Right lobe of liver (tissue), 6 donors: ENCODE results near the gene GPR176. TPM values are rescaled to one million over a fixed set of nuclear protein-coding genes. Genes with fewer than 3 reads are reported as not detected.

Experiments used
- ATAC-seq, 4 donors: fragments of 200-7000 bp; cut with Tn5 transposase; one replicate each; pipeline ENCODE4 v1.9.1; 2020; ENCODE audit warnings: mild to moderate bottlenecking in 4 of 4, moderate library complexity in 4 of 4
- DNase-seq, 3 donors: peaks; one replicate each; pipeline ENCODE4 v3.0.0-alpha.2; 2020
- H3K27ac ChIP-seq, 3 donors: fragments of 200-600 bp; one replicate each; pipeline ENCODE4 v1.8.0; 2022
- H3K27me3 ChIP-seq, 2 donors: fragments of 200-600 bp; one replicate each; pipeline ENCODE4 v1.8.0; 2022
- H3K36me3 ChIP-seq, 4 donors: fragments of 200-600 bp; sonication (generic) in 1 of 4; one replicate each; pipeline versions ENCODE4 v1.5.1 to v1.8.0; 2017 to 2022; ENCODE audit warnings: control low read depth in 1 of 4
- H3K4me1 ChIP-seq, 4 donors: fragments of 200-600 bp; sonication (generic) in 1 of 4; one replicate each; pipeline versions ENCODE4 v1.5.1 to v1.8.0; 2017 to 2022; ENCODE audit warnings: control low read depth in 1 of 4
- H3K4me3 ChIP-seq, 3 donors: fragments of 200-600 bp; one replicate each; pipeline ENCODE4 v1.8.0; 2022
- H3K9me3 ChIP-seq, 4 donors: fragments of 200-600 bp; sonication (generic) in 1 of 4; one replicate each; pipeline versions ENCODE4 v1.5.1 to v1.8.0; 2017 to 2022; ENCODE audit warnings: control low read depth in 1 of 4
- CTCF ChIP-seq, 4 donors: fragments of 200-600 bp in 3 of 4; fragments of 450-650 bp in 1 of 4; IDR thresholded peaks; one replicate each; pipeline versions ENCODE4 v1.5.1 to v1.8.0; 2016 to 2022; ENCODE audit warnings: antibody characterized with exemption in 4 of 4, mild to moderate bottlenecking in 2 of 4
- POLR2A ChIP-seq: fragments of 450-650 bp; IDR thresholded peaks from one replicate; pipeline ENCODE4 v1.6.1; 2017; ENCODE audit warnings: antibody characterized with exemption, mild to moderate bottlenecking
- WGBS: methylation state at CpG from one replicate; pipeline ENCODE4 v1.1.6; 2018; ENCODE audit warnings: low coverage, low lambda C conversion rate; ENCODE audit not compliant: insufficient coverage; ENCODE audit errors: missing lambda C conversion rate; 5-methylcytosine and 5-hydroxymethylcytosine counted together
- intact Hi-C, 2 donors: fragments of 100-400 bp; cut with DNase I; formaldehyde crosslinking; loops; one replicate each; pipeline versions ENCODE4 v1.11.2 to v1.14.1; 2022
- total RNA-seq, 6 experiments: library from RNA; depleted of rRNA in 2 of 6; stranded (reverse); fragments of >200 nt in 2 of 6; fragmentation: NEBNext Ultra II Directional in 3 of 6; extraction: Animal tissue kit (Norgen Biotek cat#: 25700) in 3 of 6; gene quantifications; one replicate each; pipeline versions ENCODE4 v1.1.0 to v1.2.4, GENCODE V29; 2016 to 2023
- donor health status: DM: no; HTN: yes; CAD: no.
- donor health status: DM: no; HTN: no; CAD: no.
- donor health status: DM: no; HTN: no; CAD: no.
- donor health status: DM: no; HTN: yes; CAD: no.
- donor health status: DM: no; HTN: yes; CAD: no.

Gene GPR176
- total RNA-seq, 6 experiments from 2014 or later, result 0.59 to 2.1 (median 1.3) TPM

GRCh38 chr15:39803016-39803415 lies 117.0 kb downstream of the GPR176 start:
- ATAC-seq, result no peak
- WGBS, result 79% methylated on average over 4 of the region's 4 CpGs
- intact Hi-C loops, result no loop called here

GRCh38 chr15:39801641-39802309 lies 118.3 kb downstream of the GPR176 start:
- DNase-seq, result peak in 2 of 3 donors; percentile 40 to 62
- H3K4me1 ChIP-seq, result peaks cover 0 to 5% (median 0%) of the 10 kb centered on the region in 4 donors
- H3K27ac ChIP-seq, result no peak overlapping the region
- 65% methylated on average over 10 of the region's 19 CpGs for WGBS
- H3K9me3 ChIP-seq, result no peaks in the 10 kb centered on the region
- TF ChIP-seq POLR2A (no peak), CTCF (IDR thresholded peaks at IDR 0.05) (peak; percentile 45 to 58 (median 52))
- H3K4me3 ChIP-seq, result no peak overlapping the region
- H3K27me3 ChIP-seq, result no peaks in the 10 kb centered on the region
- no peaks in the 10 kb centered on the region for H3K36me3 ChIP-seq
- intact Hi-C loops, result no loop called here
- peak; percentile 84 to 90 (median 88) for ATAC-seq

More at GRCh38 chr15:39803016-39803415, 117.0 kb downstream of the GPR176 start:
- no peak for DNase-seq
- no peaks in the 10 kb centered on the region for H3K36me3 ChIP-seq
- H3K27ac ChIP-seq, result no peak overlapping the region
- no peak overlapping the region for H3K4me3 ChIP-seq
- H3K27me3 ChIP-seq, result no peaks in the 10 kb centered on the region
- no peaks in the 10 kb centered on the region for H3K9me3 ChIP-seq
- no peak for TF ChIP-seq CTCF (IDR thresholded peaks at IDR 0.05)
- no peak for TF ChIP-seq POLR2A
- H3K4me1 ChIP-seq, result peaks cover 0 to 5% (median 0%) of the 10 kb centered on the region in 4 donors

GRCh38 chr15:39799552-39800011 lies 120.5 kb downstream of the GPR176 start:
- Histone ChIP-seq H3K9me3 (no peaks in the 10 kb centered on the region), H3K27me3 (no peaks in the 10 kb centered on the region), H3K4me1 (peaks cover 0 to 5% (median 0%) of the 10 kb centered on the region in 4 donors), H3K36me3 (no peaks in the 10 kb centered on the region), H3K4me3 (no peak overlapping the region), H3K27ac (no peak overlapping the region)
- ATAC-seq, result peak in 3 of 4 donors; percentile 17 to 47 (median 19)
- intact Hi-C loops, result loop anchor here in 1 of 2 donors (10.0 kb wide), 1 partner anchor 75 kb away; no protein-coding TSS in a partner anchor
- WGBS, result 48% methylated on average over 6 of the region's 6 CpGs
- DNase-seq, result no peak
- TF ChIP-seq POLR2A, result no peak
- TF ChIP-seq CTCF (IDR thresholded peaks at IDR 0.05), result no peak

GRCh38 chr15:39798382-39798781 lies 121.7 kb downstream of the GPR176 start:
- intact Hi-C loops, result loop anchor here in 1 of 2 donors (10.0 kb wide), 1 partner anchor 76 kb away; no protein-coding TSS in a partner anchor
- WGBS, result 92% methylated on average over 4 of the region's 6 CpGs
- DNase-seq (no peak), ATAC-seq (no peak)
- Histone ChIP-seq H3K36me3 (no peaks in the 10 kb centered on the region), H3K4me1 (no peaks in the 10 kb centered on the region), H3K4me3 (no peak overlapping the region), H3K27ac (no peak overlapping the region), H3K27me3 (no peaks in the 10 kb centered on the region), H3K9me3 (no peaks in the 10 kb centered on the region)
- no peak for TF ChIP-seq POLR2A
- no peak for TF ChIP-seq CTCF (IDR thresholded peaks at IDR 0.05)
